ENCODE results near the gene POP4. TPM values are rescaled to one million over a fixed set of nuclear protein-coding genes. Genes with fewer than 3 reads are reported as not detected.

POP4 gene
- total RNA-seq, 1 experiment from 2014 or later = 116 TPM

GRCh38 chr19:29576046-29576606 is 30.0 kb upstream of the POP4 start:
- H3K27me3 ChIP-seq (ENCODE audit: control insufficient read depth, insufficient read depth, low read length) = peaks cover 51% of the 10 kb centered on the region
- in situ Hi-C loops (cut with HindIII; ENCODE audit: low pct_unique_long_range_greater_than_20kb, low sequenced_read_pairs) = no loop called here

More at GRCh38 chr19:29576046-29576606, 30.0 kb upstream of the POP4 start:
- Histone ChIP-seq H3K36me3 (ENCODE audit: control insufficient read depth, insufficient read depth, low read length) (no peaks in the 10 kb centered on the region), H3K9me3 (ENCODE audit: control insufficient read depth, insufficient read depth, low read depth, low read length) (no peaks in the 10 kb centered on the region), H3K27ac (ENCODE audit: low read length) (no peak overlapping the region), H3K4me1 (ENCODE audit: control insufficient read depth, insufficient read depth, low read length) (no peaks in the 10 kb centered on the region), H3K4me3 (ENCODE audit: low read depth in 2 of 2, low read length in 2 of 2) (no peak overlapping the region)
- ChIA-PET CTCF (no interaction called here), POLR2A (no interaction called here)
- TF ChIP-seq POLR2AphosphoS5 (IDR thresholded peaks at IDR 0.05; ENCODE audit: low read depth, low read length) = no peak
- no peak for TF ChIP-seq TCF7L2 (IDR thresholded peaks at IDR 0.05; ENCODE audit: low read depth, low read length)
- no peak for TF ChIP-seq CTCF (IDR thresholded peaks at IDR 0.05)
- TF ChIP-seq SIN3A (IDR thresholded peaks at IDR 0.05; ENCODE audit: borderline replicate concordance, insufficient read depth, low read depth, low read length) = no peak
- no peak for TF ChIP-seq REST (IDR thresholded peaks at IDR 0.05; ENCODE audit: insufficient read depth in 1 of 2, low read depth in 2 of 2, low read length in 1 of 2)
- no TSS peak for BruUV-seq (replicated peaks)
- ATAC-seq = peak; percentile 64; the same call in 1 of the 2 replicates
- DNase-seq (ENCODE audit: low read depth, low spot score) = no peak
- intact Hi-C loops (cut with micrococcal nuclease; ENCODE audit: unreplicated experiment) = no loop called here

Measured in Panc1 (cell line).